MM.1S (cell line): ENCODE measurements around the gene ALDH3B2.

Experiments
- EZH2 ChIP-seq: fragments of 300-600 bp; sonication (generic); optimal IDR thresholded peaks from 2 replicates; pipeline ENCODE3; 2017; ENCODE audit warnings: low read depth, mild to moderate bottlenecking, antibody characterized with exemption, low read length, mixed read lengths
- EZH2phosphoT487 ChIP-seq: fragments of 300-600 bp; sonication (generic); IDR thresholded peaks from 2 replicates; pipeline ENCODE4 v1.6.1; 2018; ENCODE audit warnings: antibody characterized with exemption, low read length
- TF ChIP-seq, protein P1 (sequence below): fragments of 300-600 bp; sonication (generic); IDR thresholded peaks from 2 replicates; pipeline ENCODE4 v1.5.1; 2016; ENCODE audit warnings: antibody characterized with exemption, low read length, mixed read lengths

DNA sequence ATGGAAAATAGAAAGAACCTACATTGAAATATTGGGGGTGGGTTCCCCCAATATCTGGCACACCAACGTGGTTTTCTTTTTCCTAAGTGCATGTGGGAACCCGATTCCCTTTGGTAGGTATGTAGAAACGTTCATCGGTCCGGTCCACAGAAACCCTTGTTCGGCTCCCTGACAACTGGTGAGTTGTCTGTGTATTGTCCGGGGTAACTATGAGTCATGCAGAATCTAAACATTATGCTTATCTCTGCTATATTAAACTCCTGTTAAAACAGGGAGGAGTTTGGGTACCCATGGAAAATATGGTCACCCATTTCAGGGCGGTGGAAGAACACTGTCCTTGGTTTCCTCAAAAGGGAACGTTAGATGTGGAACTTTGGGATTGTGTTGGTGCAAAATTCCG is 25.1 kb upstream of the ALDH3B2 start:
- TF ChIP-seq, protein P1, sequence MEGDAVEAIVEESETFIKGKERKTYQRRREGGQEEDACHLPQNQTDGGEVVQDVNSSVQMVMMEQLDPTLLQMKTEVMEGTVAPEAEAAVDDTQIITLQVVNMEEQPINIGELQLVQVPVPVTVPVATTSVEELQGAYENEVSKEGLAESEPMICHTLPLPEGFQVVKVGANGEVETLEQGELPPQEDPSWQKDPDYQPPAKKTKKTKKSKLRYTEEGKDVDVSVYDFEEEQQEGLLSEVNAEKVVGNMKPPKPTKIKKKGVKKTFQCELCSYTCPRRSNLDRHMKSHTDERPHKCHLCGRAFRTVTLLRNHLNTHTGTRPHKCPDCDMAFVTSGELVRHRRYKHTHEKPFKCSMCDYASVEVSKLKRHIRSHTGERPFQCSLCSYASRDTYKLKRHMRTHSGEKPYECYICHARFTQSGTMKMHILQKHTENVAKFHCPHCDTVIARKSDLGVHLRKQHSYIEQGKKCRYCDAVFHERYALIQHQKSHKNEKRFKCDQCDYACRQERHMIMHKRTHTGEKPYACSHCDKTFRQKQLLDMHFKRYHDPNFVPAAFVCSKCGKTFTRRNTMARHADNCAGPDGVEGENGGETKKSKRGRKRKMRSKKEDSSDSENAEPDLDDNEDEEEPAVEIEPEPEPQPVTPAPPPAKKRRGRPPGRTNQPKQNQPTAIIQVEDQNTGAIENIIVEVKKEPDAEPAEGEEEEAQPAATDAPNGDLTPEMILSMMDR: no peak
- no peak for TF ChIP-seq EZH2
- TF ChIP-seq EZH2phosphoT487: no peak
